Measurements from ENCODE around the gene TMA7.
"Not testable (repeated sequence)": the region's sequence is repeated elsewhere in the genome, so short reads cannot be mapped to it uniquely, and the experiment has no call there.

Gene TMA7

GRCh38 chr3:48436477-48436787 is 3.6 kb upstream of the TMA7 start:
- DNase-seq (ENCODE audit: low spot score) = no peak

DNA sequence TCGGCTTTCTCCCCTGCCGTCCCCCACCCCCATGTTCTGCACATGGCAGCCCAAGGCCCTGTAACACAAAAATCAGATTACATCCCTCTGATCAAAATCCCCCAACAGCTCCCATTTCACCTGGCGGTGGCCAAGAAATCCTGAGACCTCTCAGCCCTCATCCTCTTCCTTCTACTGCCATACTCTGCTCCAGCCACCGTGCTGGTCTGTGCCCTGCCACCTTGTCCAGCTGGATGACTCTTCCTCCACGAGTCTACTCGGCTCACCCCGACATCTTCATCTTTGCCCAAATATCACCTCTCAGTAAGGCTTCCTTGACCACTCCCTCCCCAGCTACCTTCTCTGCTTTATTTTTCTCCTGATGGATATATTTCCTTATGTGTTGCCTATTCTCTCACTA is 3.2 kb upstream of the TMA7 start:
- DNase-seq (ENCODE audit: low spot score) = no peak

DNA sequence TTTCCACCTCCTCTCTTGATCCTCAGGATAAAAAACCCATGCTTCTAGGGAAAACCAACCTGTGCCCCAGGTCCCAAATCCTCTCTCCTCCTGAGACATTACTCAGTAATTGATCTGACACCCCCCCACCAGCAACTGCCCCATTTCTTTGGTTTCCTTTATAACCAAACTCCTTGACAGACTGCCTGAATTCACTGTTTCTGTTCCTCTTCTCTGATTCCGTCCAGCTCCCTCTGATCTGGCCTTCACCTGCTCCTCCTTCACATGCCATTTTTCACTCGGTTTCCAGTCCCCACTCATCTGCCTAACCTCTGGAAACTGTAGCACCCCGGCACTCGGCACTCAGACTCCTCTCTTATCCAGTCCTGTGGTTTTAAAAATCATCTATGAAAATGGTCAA is 2.2 kb upstream of the TMA7 start:
- DNase-seq (ENCODE audit: low spot score) = no peak

- peak; percentile 24 for DNase-seq (ENCODE audit: low spot score)
These were observed 517 bp downstream of the TMA7 start for GRCh38 chr3:48440590-48440958.

- DNase-seq (ENCODE audit: low spot score) = no peak
These were observed 1.9 kb downstream of the TMA7 start for GRCh38 chr3:48441940-48442339.

GRCh38 chr3:48445277-48445882 is 5.3 kb downstream of the TMA7 start:
- DNase-seq (ENCODE audit: low spot score) = no peak

GRCh38 chr3:48446043-48446424 is 6.0 kb downstream of the TMA7 start:
- DNase-seq (ENCODE audit: low spot score) = no peak

- peak; percentile 97 for DNase-seq (ENCODE audit: low spot score)
These were observed 6.6 kb downstream of the TMA7 start, which contains the start of gene ATRIP for GRCh38 chr3:48446425-48447193. ATRIP (plus strand) TSS chr3:48446737; CDS start chr3:48446846, 109 bp downstream.

- no peak for DNase-seq (ENCODE audit: low spot score)
These were observed 11.2 kb downstream of the TMA7 start for GRCh38 chr3:48451270-48451669.

GRCh38 chr3:48456456-48456855 is 16.4 kb downstream of the TMA7 start:
- no peak for DNase-seq (ENCODE audit: low spot score)

DNA sequence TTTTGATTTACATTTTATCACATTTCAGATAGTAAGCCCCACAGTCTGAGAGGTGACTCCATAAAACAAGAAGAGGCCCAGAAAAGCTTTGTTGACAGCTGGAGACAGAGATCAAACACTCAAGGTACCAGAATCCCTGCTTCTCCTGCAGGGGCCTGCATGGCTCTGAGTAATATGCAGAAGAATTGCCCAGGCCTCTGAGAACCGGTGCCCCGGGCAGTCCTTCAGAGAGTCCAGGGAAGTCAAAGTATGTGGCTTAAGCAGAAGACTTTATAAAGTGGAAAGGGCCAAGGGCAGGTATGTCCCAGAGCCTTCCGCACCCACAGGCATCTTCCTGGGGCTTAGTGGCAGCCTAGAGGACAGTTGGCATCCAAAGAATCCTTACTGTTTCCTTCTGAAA is 19.3 kb downstream of the TMA7 start:
- DNase-seq (ENCODE audit: low spot score) = no peak

- no peak for DNase-seq (ENCODE audit: low spot score)
These were observed 19.9 kb downstream of the TMA7 start for GRCh38 chr3:48459773-48460516.

GRCh38 chr3:48460517-48460902 is 20.5 kb downstream of the TMA7 start:
- no peak for DNase-seq (ENCODE audit: low spot score)

- DNase-seq (ENCODE audit: low spot score) = not testable (repeated sequence)
These were observed 21.7 kb downstream of the TMA7 start for GRCh38 chr3:48461767-48462166.

DNA sequence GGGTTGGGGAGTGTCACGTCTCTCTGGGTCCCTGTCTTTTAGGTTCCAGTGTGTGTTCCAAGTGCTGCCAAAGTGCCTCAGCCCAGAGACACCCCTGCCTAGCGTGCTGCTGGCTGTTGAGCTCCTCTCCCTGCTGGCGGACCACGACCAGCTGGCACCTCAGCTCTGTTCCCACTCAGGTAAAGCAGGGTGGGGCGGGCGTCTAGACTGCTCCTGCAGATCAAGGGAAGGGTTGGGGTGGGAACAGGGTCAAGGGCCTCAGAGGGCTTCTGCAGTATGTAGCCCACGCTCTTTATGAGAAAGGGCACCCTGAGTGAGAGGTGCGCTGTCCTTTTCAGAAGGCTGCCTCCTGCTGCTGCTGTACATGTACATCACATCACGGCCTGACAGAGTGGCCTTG is 23.6 kb downstream of the TMA7 start:
- no peak for DNase-seq (ENCODE audit: low spot score)

- DNase-seq (ENCODE audit: low spot score) = no peak
These were observed 24.7 kb downstream of the TMA7 start for GRCh38 chr3:48464713-48465221.

GRCh38 chr3:48465237-48465530 is 25.1 kb downstream of the TMA7 start:
- DNase-seq (ENCODE audit: low spot score) = no peak

- peak; percentile 98 for DNase-seq (ENCODE audit: low spot score)
These were observed 25.7 kb downstream of the TMA7 start for GRCh38 chr3:48465531-48466378.

GRCh38 chr3:48466386-48467109 is 26.5 kb downstream of the TMA7 start:
- DNase-seq (ENCODE audit: low spot score) = no peak

DNA sequence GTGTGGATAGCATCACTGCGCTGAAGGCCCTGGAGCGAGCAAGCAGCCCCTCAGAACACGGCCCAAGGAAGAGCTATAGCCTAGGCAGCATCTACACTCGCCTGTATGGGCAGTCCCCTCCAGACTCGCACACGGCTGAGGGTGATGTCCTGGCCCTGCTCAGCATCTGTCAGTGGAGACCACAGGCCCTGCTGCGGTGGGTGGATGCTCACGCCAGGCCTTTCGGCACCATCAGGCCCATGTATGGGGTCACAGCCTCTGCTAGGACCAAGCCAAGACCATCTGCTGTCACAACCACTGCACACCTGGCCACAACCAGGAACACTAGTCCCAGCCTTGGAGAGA is 27.0 kb downstream of the TMA7 start:
- DNase-seq (ENCODE audit: low spot score) = no peak

- no peak for DNase-seq (ENCODE audit: low spot score)
These were observed 27.6 kb downstream of the TMA7 start for GRCh38 chr3:48467473-48468267.

Data from GM03348 (cell line).